ENCODE data around the gene TEAD1.

Gene TEAD1

DNA sequence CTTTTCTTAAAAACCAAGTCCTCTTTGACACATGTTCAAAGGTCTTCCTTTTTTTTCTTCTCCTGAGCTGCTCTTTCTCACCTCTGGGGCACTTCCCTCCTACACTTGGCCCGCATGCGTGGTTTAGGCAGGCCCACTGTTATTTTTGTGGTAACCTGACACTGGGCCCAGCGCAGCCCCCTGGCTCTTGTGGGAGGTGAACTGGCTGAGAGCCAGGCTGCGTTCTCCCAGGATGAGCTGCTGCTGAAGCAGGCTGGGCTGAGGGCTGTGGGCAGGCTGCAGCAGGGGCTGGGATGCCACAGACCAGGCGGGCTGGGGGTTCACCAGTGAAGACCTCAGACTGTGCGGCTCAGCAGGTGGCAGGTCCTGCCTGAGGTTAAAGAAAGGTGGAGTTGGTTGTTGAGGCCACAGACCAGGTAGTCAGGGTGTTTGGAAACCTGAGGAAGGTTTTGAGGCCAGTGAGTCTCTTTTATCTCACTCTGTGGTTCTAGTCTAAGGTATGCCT, 72.4 kb downstream of the TEAD1 start:
- peak; percentile 80 for DNase-seq
- TF ChIP-seq, protein P1, sequence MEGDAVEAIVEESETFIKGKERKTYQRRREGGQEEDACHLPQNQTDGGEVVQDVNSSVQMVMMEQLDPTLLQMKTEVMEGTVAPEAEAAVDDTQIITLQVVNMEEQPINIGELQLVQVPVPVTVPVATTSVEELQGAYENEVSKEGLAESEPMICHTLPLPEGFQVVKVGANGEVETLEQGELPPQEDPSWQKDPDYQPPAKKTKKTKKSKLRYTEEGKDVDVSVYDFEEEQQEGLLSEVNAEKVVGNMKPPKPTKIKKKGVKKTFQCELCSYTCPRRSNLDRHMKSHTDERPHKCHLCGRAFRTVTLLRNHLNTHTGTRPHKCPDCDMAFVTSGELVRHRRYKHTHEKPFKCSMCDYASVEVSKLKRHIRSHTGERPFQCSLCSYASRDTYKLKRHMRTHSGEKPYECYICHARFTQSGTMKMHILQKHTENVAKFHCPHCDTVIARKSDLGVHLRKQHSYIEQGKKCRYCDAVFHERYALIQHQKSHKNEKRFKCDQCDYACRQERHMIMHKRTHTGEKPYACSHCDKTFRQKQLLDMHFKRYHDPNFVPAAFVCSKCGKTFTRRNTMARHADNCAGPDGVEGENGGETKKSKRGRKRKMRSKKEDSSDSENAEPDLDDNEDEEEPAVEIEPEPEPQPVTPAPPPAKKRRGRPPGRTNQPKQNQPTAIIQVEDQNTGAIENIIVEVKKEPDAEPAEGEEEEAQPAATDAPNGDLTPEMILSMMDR (IDR thresholded peaks at IDR 0.05; ENCODE audit: low read depth, low read length) = no peak
- Histone ChIP-seq H3K4me3 (ENCODE audit: low read depth, low read length) (no peak overlapping the region), H3K27me3 (no peaks in the 10 kb centered on the region), H3K36me3 (no peaks in the 10 kb centered on the region), H3K9me3 (no peaks in the 10 kb centered on the region), H3K4me1 (peaks cover 7% of the 10 kb centered on the region; the same call in 1 of the 2 replicates)

DNA sequence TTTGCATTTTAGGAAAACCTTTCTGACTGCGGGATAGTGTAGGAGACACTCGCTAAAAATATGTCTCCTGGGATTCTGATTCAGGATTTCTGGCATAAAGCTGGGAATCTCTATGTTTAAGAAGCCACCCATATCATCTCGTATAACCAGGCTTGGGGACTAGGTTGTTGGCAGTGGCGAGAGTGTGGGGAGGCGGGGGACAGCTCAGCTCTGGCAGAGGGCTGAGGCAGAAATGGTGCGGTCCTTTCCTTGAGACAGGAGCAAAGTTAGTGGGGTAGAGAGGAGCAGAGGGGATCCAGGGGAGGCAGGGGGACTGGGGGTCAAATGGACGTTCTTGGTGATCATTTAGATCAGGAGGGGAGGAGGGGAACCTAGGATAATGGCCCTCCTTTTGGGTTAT, 74.3 kb downstream of the TEAD1 start:
- Histone ChIP-seq H3K4me3 (ENCODE audit: low read depth, low read length) (no peak overlapping the region), H3K4me1 (peaks cover 7% of the 10 kb centered on the region; the same call in 1 of the 2 replicates), H3K9me3 (no peaks in the 10 kb centered on the region), H3K27me3 (no peaks in the 10 kb centered on the region), H3K36me3 (no peaks in the 10 kb centered on the region)
- DNase-seq = no peak
- TF ChIP-seq, protein P1 (IDR thresholded peaks at IDR 0.05; ENCODE audit: low read depth, low read length) = no peak

DNA sequence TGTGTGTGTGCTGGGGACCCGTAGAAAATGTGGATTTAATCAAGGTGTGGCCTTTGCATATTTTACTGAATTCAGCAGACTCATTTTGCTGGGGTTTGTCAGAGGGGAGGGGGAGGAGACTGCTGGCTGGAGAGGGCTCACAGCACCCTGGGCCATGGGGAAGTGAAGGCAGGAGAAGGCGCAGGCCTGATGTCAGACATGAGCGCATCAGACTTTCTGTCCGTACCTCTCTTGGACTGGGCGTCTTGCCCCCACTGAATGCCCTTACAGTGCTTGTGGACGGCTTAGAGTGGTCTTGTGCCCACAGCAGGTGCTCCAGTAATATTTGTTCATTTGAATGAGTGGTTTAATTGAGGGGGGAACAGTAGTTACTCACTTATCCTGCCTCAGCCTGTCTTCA, 75.2 kb downstream of the TEAD1 start:
- TF ChIP-seq, protein P1 (IDR thresholded peaks at IDR 0.05; ENCODE audit: low read depth, low read length) = no peak
- DNase-seq = no peak
- Histone ChIP-seq H3K27me3 (no peaks in the 10 kb centered on the region), H3K9me3 (no peaks in the 10 kb centered on the region), H3K36me3 (no peaks in the 10 kb centered on the region), H3K4me3 (ENCODE audit: low read depth, low read length) (no peak overlapping the region), H3K4me1 (peaks cover 7% of the 10 kb centered on the region; the same call in 1 of the 2 replicates)

DNA sequence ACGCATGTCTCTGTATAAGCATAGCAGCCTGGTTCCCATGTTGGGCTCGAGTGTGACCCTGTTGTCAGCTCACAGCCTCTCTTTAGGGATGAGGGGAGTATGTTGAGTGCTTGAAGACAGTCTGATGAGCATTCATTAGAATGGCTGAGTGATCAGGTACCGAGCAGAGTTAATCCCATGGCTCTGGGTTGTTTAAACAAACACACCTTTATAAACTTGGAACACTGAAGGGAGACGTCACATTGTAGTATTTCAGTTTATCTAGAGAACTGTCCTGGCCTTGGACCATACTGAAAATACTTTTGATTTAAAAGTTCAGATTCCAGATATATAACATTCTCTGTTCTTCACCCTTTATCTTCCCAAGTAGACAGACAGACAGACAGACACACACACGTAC, 76.0 kb downstream of the TEAD1 start:
- Histone ChIP-seq H3K9me3 (no peaks in the 10 kb centered on the region), H3K4me1 (peaks cover 7% of the 10 kb centered on the region; the same call in 1 of the 2 replicates), H3K36me3 (no peaks in the 10 kb centered on the region), H3K4me3 (ENCODE audit: low read depth, low read length) (no peak overlapping the region), H3K27me3 (no peaks in the 10 kb centered on the region)
- TF ChIP-seq, protein P1 (IDR thresholded peaks at IDR 0.05; ENCODE audit: low read depth, low read length) = no peak
- no peak for DNase-seq

DNA sequence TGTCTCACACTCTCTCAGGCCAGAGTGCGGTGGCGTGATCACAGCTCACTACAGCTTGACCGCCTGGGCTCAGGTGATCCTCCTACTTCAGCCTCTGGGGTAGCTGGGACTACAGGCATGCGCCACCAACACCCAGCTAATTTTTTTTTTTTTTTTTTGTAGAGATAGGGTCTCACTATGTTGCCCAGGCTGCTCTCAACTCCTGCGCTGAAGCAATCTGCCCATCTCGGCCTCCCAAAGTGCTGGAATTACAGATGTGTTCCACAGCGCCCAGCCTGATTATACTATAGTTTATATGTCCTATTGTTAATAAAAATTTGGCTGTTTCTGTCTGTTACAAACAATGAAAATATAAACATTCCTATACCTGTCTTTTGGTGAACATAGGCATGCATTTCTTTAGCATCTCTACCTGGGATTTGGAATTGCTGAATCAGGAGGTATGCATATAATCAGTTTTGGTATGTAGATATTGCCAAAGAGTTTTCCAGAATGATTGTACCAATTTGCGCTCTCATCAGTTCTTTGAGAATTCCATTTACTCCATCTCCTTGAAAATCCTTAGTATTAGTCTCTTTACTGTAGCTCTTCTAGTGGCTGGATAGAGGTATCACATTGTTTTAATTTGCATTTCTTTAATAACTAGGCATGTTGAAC, 78.8 kb downstream of the TEAD1 start:
- Histone ChIP-seq H3K27me3 (no peaks in the 10 kb centered on the region), H3K9me3 (no peaks in the 10 kb centered on the region), H3K4me3 (ENCODE audit: low read depth, low read length) (no peak overlapping the region), H3K4me1 (peaks cover 2% of the 10 kb centered on the region; the same call in 1 of the 2 replicates), H3K36me3 (no peaks in the 10 kb centered on the region)
- TF ChIP-seq, protein P1 (IDR thresholded peaks at IDR 0.05; ENCODE audit: low read depth, low read length) = no peak
- no peak for DNase-seq

DNA sequence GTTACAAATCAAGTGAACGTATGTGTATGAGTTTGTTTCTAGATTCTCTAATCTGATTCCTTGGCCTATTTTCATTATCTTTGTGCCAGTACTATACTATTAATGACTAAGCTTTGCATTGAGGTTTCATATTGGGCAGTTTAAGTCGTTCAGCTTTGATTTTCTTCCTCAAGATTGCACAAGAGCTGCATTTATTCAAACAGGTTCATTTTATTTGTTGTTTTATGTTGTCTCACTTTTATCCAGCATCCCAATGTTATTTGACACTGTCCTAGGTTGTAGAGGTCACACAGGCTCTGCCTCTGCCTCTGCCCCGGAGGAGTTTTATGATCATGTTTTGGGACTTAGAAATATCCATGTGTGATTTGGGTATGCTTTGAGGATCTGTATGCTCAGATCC, 79.8 kb downstream of the TEAD1 start:
- peaks cover 2% of the 10 kb centered on the region; the same call in 1 of the 2 replicates for H3K4me1 ChIP-seq
- H3K9me3 ChIP-seq = no peaks in the 10 kb centered on the region
- TF ChIP-seq, protein P1 (IDR thresholded peaks at IDR 0.05; ENCODE audit: low read depth, low read length) = no peak
- H3K4me3 ChIP-seq (ENCODE audit: low read depth, low read length) = no peak overlapping the region
- no peaks in the 10 kb centered on the region for H3K27me3 ChIP-seq
- no peaks in the 10 kb centered on the region for H3K36me3 ChIP-seq
- DNase-seq = no peak

Data from BE2C (cell line).